IMR-90 (cell line): ENCODE results near the gene TRIM26. TPM values are rescaled to one million over a fixed set of nuclear protein-coding genes. Genes with fewer than 3 reads are reported as not detected.
A peak's percentile ranks its signal among the peaks of the same experiment; 100 is the strongest.

Experiments
- ATAC-seq: fragments of 200-7000 bp; cut with Tn5 transposase; 2 replicates; pipeline ENCODE4 v1.9.1; 2020; ENCODE audit warnings: low read depth, mild to moderate bottlenecking, moderate library complexity
- BruUV-seq: library from RNA; stranded (reverse); fragments of 400-500 nt; replicated peaks from 2 replicates; lab custom pipeline; 2021; lab: Mats Ljungman, UMichigan
- CTCF ChIA-PET: fragments of 300-600 bp; formaldehyde crosslinking; extraction: SDS; loops from one replicate; lab custom pipeline; 2021; ENCODE audit warnings: antibody characterized with exemption; lab: Yijun Ruan, JAX
- POLR2A ChIA-PET: fragments of 300-600 bp; sonication (Branson Sonifier 250); formaldehyde crosslinking; loops from one replicate; lab custom pipeline; 2022; ENCODE audit warnings: antibody characterized with exemption; ENCODE audit not compliant: unreplicated experiment; lab: Charles Lee
- DNase-seq: peaks from one replicate; pipeline ENCODE4 v3.0.0; 2013
- H2AFZ ChIP-seq: replicated peaks from 2 replicates; pipeline ENCODE3; 2013; ENCODE audit warnings: low read length, mild to moderate bottlenecking; ENCODE audit not compliant: poor library complexity
- H2AK5ac ChIP-seq: 2 replicates; pipeline ENCODE4 v1.6.1; 2013; ENCODE audit warnings: low read depth, low read length, inconsistent platforms
- H2AK9ac ChIP-seq: replicated peaks from 2 replicates; pipeline ENCODE3; 2013; ENCODE audit warnings: mild to moderate bottlenecking, low read depth, low read length, moderate library complexity; ENCODE audit not compliant: poor library complexity
- H2BK120ac ChIP-seq: 2 replicates; pipeline ENCODE4 v1.6.1; 2013; ENCODE audit warnings: low read depth, low read length, inconsistent platforms
- H2BK15ac ChIP-seq: 3 replicates; pipeline ENCODE4 v1.6.1; 2013; ENCODE audit warnings: low read depth, low read length, inconsistent platforms
- H2BK20ac ChIP-seq: 2 replicates; pipeline ENCODE4 v1.6.1; 2013; ENCODE audit warnings: low read depth, mild to moderate bottlenecking, inconsistent platforms, low read length, moderate library complexity
- H2BK5ac ChIP-seq: 2 replicates; pipeline ENCODE4 v1.6.1; 2013; ENCODE audit warnings: mild to moderate bottlenecking, low read depth, low read length, inconsistent platforms; ENCODE audit not compliant: poor library complexity, severe bottlenecking
- H3K14ac ChIP-seq: replicated peaks from 2 replicates; pipeline ENCODE4 v1.6.1; 2013; ENCODE audit warnings: low read depth, low read length, inconsistent platforms
- H3K18ac ChIP-seq: 2 replicates; pipeline ENCODE4 v1.6.1; 2013; ENCODE audit warnings: low read depth, low read length, control low read depth
- H3K23ac ChIP-seq: 2 replicates; pipeline ENCODE4 v1.6.1; 2013; ENCODE audit warnings: low read depth, low read length, inconsistent platforms
- H3K27ac ChIP-seq: 2 replicates; pipeline ENCODE4 v1.5.1; 2013; ENCODE audit warnings: mild to moderate bottlenecking, control low read depth, low read length; ENCODE audit not compliant: insufficient read depth
- H3K27me3 ChIP-seq: 2 replicates; pipeline ENCODE4 v1.6.1; 2013; ENCODE audit warnings: low read length; ENCODE audit not compliant: control insufficient read depth, insufficient read depth
- H3K36me3 ChIP-seq: 2 replicates; pipeline ENCODE4 v1.6.1; 2013; ENCODE audit warnings: low read length, mixed read lengths; ENCODE audit not compliant: control insufficient read depth, insufficient read depth
- H3K4ac ChIP-seq: 2 replicates; pipeline ENCODE4 v1.6.1; 2013; ENCODE audit warnings: low read depth, low read length, inconsistent platforms
- H3K4me1 ChIP-seq: 2 replicates; pipeline ENCODE4 v1.6.1; 2013; ENCODE audit warnings: low read length, mixed read lengths; ENCODE audit not compliant: control insufficient read depth, insufficient read depth
- H3K4me2 ChIP-seq: 2 replicates; pipeline ENCODE4 v1.6.1; 2013; ENCODE audit warnings: low read depth, mild to moderate bottlenecking, control low read depth, low read length, moderate library complexity
- H3K4me3 ChIP-seq: 2 replicates; pipeline ENCODE4 v1.5.1; 2013; ENCODE audit warnings: low read depth, mild to moderate bottlenecking, control low read depth, low read length, moderate library complexity; ENCODE audit not compliant: insufficient read depth
- H3K56ac ChIP-seq: 2 replicates; pipeline ENCODE4 v1.6.1; 2013; ENCODE audit warnings: low read length, inconsistent platforms; ENCODE audit not compliant: insufficient read depth; ENCODE audit errors: extremely low read depth
- H3K79me1 ChIP-seq, 2 experiments: 2 replicates each; pipeline ENCODE4 v1.6.1; 2013; ENCODE audit warnings: low read length in 2 of 2, inconsistent platforms in 1 of 2, low read depth in 1 of 2
- H3K9ac ChIP-seq: 2 replicates; pipeline ENCODE4 v1.6.1; 2013; ENCODE audit warnings: low read depth, low read length, control low read depth
- H3K9me1 ChIP-seq: 2 replicates; pipeline ENCODE4 v1.6.1; 2013; ENCODE audit warnings: low read length, inconsistent platforms; ENCODE audit not compliant: insufficient read depth
- H3K9me3 ChIP-seq: 2 replicates; pipeline ENCODE4 v1.6.1; 2013; ENCODE audit warnings: low read length; ENCODE audit not compliant: control insufficient read depth, insufficient read depth
- H4K20me1 ChIP-seq: 2 replicates; pipeline ENCODE4 v1.6.1; 2013; ENCODE audit warnings: low read length, inconsistent platforms; ENCODE audit not compliant: insufficient read depth
- H4K5ac ChIP-seq: 2 replicates; pipeline ENCODE4 v1.6.1; 2013; ENCODE audit warnings: mild to moderate bottlenecking, low read depth, low read length, control low read depth
- H4K8ac ChIP-seq, 2 experiments: 2 replicates each; pipeline ENCODE4 v1.6.1; 2013; ENCODE audit warnings: low read depth in 2 of 2, low read length in 2 of 2, control low read depth in 1 of 2, inconsistent platforms in 1 of 2
- H4K91ac ChIP-seq: 2 replicates; pipeline ENCODE4 v1.6.1; 2013; ENCODE audit warnings: low read depth, low read length, inconsistent platforms; ENCODE audit not compliant: insufficient read depth
- CEBPB ChIP-seq: IDR thresholded peaks from 2 replicates; pipeline ENCODE4 v1.6.1; 2012; ENCODE audit warnings: low read depth, low read length, improper control_type of control experiment
- CHD1 ChIP-seq: IDR thresholded peaks from 2 replicates; pipeline ENCODE4 v1.6.1; 2012; ENCODE audit warnings: low read depth, low read length, improper control_type of control experiment
- CTCF ChIP-seq: conservative IDR thresholded peaks from 2 replicates; pipeline ENCODE4 v1.5.1; 2012; ENCODE audit warnings: mild to moderate bottlenecking, low read depth, low read length, improper control_type of control experiment
- FOS ChIP-seq: fragments of 150-350 bp; IDR thresholded peaks from 2 replicates; pipeline ENCODE4 v1.6.1; 2016; ENCODE audit warnings: low read depth, low read length
- RAD21 ChIP-seq: IDR thresholded peaks from 2 replicates; pipeline ENCODE4 v1.6.1; 2012; ENCODE audit warnings: low read length, improper control_type of control experiment
- RFX5 ChIP-seq: IDR thresholded peaks from 2 replicates; pipeline ENCODE4 v1.8.0; 2012; ENCODE audit warnings: low read depth, mild to moderate bottlenecking, low read length, moderate library complexity
- WGBS, 2 experiments: methylation state at CpG; one replicate each; pipeline versions ENCODE4 v1.1.5 to v1.1.7; 2013; ENCODE audit warnings: missing lambda C conversion rate in 2 of 2; ENCODE audit not compliant: insufficient read length in 1 of 2; ENCODE audit errors: extremely low coverage in 2 of 2; 5-methylcytosine and 5-hydroxymethylcytosine counted together
- dilution Hi-C: fragments of 300-500 bp; cut with HindIII; formaldehyde crosslinking; loops from one replicate; pipeline ENCODE4 v1.14.3; 2018; ENCODE audit warnings: low sequenced_read_pairs; ENCODE audit not compliant: unreplicated experiment
- in situ Hi-C: fragments of 300-500 bp; cut with MboI; formaldehyde crosslinking; loops from 3 replicates; pipeline ENCODE4 v1.14.3; 2019; ENCODE audit warnings: low sequenced_read_pairs, inconsistent platforms, mixed read lengths
- intact Hi-C: fragments of 100-400 bp; cut with micrococcal nuclease; formaldehyde crosslinking; loops from 2 replicates; pipeline ENCODE4 v1.10.0; 2022
- polyA plus RNA-seq, 3 experiments: library from polyadenylated mRNA; depleted of rRNA; stranded (reverse); fragments of >200 nt; gene quantifications; 2 replicates each; pipeline ENCODE4 v1.2.3, GENCODE V29; 2012; ENCODE audit warnings: low replicate concordance in 1 of 3
- total RNA-seq: library from RNA; depleted of rRNA; stranded (reverse); fragments of >200 nt; gene quantifications from 2 replicates; pipeline ENCODE4 v1.2.3, GENCODE V29; 2012

TRIM26 gene
- total and polyA plus RNA-seq, 2 of the 4 experiments (the other 2 are of a cell fraction) = 22.6 to 23.8 TPM

GRCh38 chr6:30259140-30260035 is 46.2 kb upstream of the TRIM26 start (continued):
- TF ChIP-seq CHD1 (no peak), RFX5 (peak; percentile 98), CEBPB (no peak), FOS (no peak)

- dilution Hi-C loops (no loop called here), in situ Hi-C loops (no loop called here), intact Hi-C loops (loop anchor here (5.0 kb wide), 1 partner anchor 69 kb away; the partner anchor contains the start of gene TRIM39)
- no peak overlapping the region; the same call in 1 of the 2 replicates for H4K91ac ChIP-seq
- H2BK120ac ChIP-seq = no peak overlapping the region
- DNase-seq (no peak), ATAC-seq (no peak)
- H3K18ac ChIP-seq = no peak overlapping the region
- no TSS peak for BruUV-seq
- H2AFZ ChIP-seq = no peak overlapping the region
- H3K4me2 ChIP-seq = no peak overlapping the region
- peaks cover 3% of the 10 kb centered on the region in 2 experiments; a peak in 2 of 4 replicates for H3K79me1 ChIP-seq
- H3K27ac ChIP-seq = no peak overlapping the region
- no peak overlapping the region for H2BK15ac ChIP-seq
- H2BK20ac ChIP-seq = no peak overlapping the region
- no peak overlapping the region for H3K23ac ChIP-seq
- TF ChIP-seq CTCF = no peak
- no peak for TF ChIP-seq RAD21
- no peak overlapping the region for H3K4ac ChIP-seq
- H4K20me1 ChIP-seq = no peaks in the 10 kb centered on the region
- no peak overlapping the region for H3K4me3 ChIP-seq
- ChIA-PET CTCF (no interaction called here), POLR2A (no interaction called here)
- H2BK5ac ChIP-seq = no peak overlapping the region
- H3K56ac ChIP-seq = no peak overlapping the region
- no peak overlapping the region for H2AK9ac ChIP-seq
- H4K5ac ChIP-seq = no peak overlapping the region
- no peak overlapping the region for H3K9ac ChIP-seq
- no peak overlapping the region; a peak in 1 of 4 replicates for H4K8ac ChIP-seq
- no peaks in the 10 kb centered on the region for H3K9me3 ChIP-seq
- 0 out of 2 replicates have a peak, but pooled peaks cover 3% of the 10 kb centered on the region for H3K4me1 ChIP-seq
- peaks cover 5% of the 10 kb centered on the region for H3K27me3 ChIP-seq
- WGBS, 2 experiments = no CpG with 5 or more reads among the region's 3 CpGs
- no peak overlapping the region for H2AK5ac ChIP-seq
- H3K9me1 ChIP-seq = peaks cover 6% of the 10 kb centered on the region; the same call in 1 of the 2 replicates
- no peak overlapping the region for H3K14ac ChIP-seq
- peaks cover 5% of the 10 kb centered on the region; the same call in 1 of the 2 replicates for H3K36me3 ChIP-seq
Measured at GRCh38 chr6:30258204-30258603, 45.0 kb upstream of the TRIM26 start.
